ENCODE data around the gene ORMDL1.
"Not testable (repeated sequence)": the region's sequence is repeated elsewhere in the genome, so short reads cannot be mapped to it uniquely, and the experiment has no call there.

The ORMDL1 gene

GRCh38 chr2:189770590-189771322 lies 13.4 kb downstream of the ORMDL1 start:
- no peak for DNase-seq

- DNase-seq: no peak
These were observed 20.1 kb downstream of the ORMDL1 start for GRCh38 chr2:189763908-189764661.

- peak; percentile 96 for DNase-seq
These were observed 21.4 kb downstream of the ORMDL1 start, which contains the start of gene OSGEPL1 for GRCh38 chr2:189762551-189763298. OSGEPL1 (minus strand) TSS chr2:189762792; CDS start chr2:189761640, 1,152 bp downstream.

GRCh38 chr2:189762229-189762550 lies 21.9 kb downstream of the ORMDL1 start:
- DNase-seq: no peak

- DNase-seq: not testable (repeated sequence)
These were observed 24.0 kb downstream of the ORMDL1 start for GRCh38 chr2:189760154-189760553.

GRCh38 chr2:189756311-189756952 lies 27.7 kb downstream of the ORMDL1 start:
- no peak for DNase-seq

GRCh38 chr2:189751080-189751658 lies 33.0 kb downstream of the ORMDL1 start:
- peak; percentile 45 for DNase-seq

GRCh38 chr2:189729430-189729829 lies 54.7 kb downstream of the ORMDL1 start:
- no peak for DNase-seq

- no peak for DNase-seq
These were observed 57.3 kb downstream of the ORMDL1 start for GRCh38 chr2:189726849-189727248.

- no peak for DNase-seq
These were observed 57.9 kb downstream of the ORMDL1 start for GRCh38 chr2:189726271-189726670.

- DNase-seq: peak; percentile 41
These were observed 60.9 kb downstream of the ORMDL1 start for GRCh38 chr2:189723192-189723591.
